ENCODE results near the gene EXTL2.

Gene EXTL2

DNA sequence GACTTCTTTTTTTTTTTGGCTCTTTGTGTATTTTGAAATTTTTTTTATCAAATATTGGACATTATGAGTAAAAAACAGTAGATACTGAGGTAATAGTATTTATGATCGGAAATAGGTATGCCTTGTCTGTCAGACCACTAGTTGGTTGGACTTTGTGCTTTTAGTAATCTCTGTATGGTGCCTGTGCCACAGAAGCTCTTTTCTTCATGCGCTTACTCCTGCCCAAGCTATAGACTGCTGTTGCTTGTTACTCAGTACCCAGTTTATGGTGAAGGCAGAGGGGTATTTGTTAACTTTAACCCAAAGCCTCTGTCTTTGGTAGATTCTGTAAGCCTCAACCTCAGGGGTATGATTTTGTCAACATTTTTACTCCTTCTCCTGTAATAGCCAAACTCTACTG is 9.9 kb upstream of the EXTL2 start:
- H2BK15ac ChIP-seq (ENCODE audit: low read depth, poor library complexity, severe bottlenecking) = no peak overlapping the region
- no peak overlapping the region for H4K8ac ChIP-seq (ENCODE audit: low read length)
- no peak overlapping the region for H3K27ac ChIP-seq (ENCODE audit: low read length, poor library complexity, severe bottlenecking)
- no peak overlapping the region for H3K9ac ChIP-seq (ENCODE audit: low read length)
- DNase-seq = no peak
- H3K9me3 ChIP-seq (ENCODE audit: control insufficient read depth, low read length) = peaks cover 4% of the 10 kb centered on the region
- H3K79me1 ChIP-seq (replicated peaks; ENCODE audit: low read length, poor library complexity, severe bottlenecking) = peaks cover 19% of the 10 kb centered on the region
- no peak overlapping the region for H2AK5ac ChIP-seq (ENCODE audit: low read length, severe bottlenecking)
- 100% methylated on average over 2 of the region's 2 CpGs for WGBS
- H3K4me2 ChIP-seq (ENCODE audit: low read length, poor library complexity, severe bottlenecking) = no peak overlapping the region
- no peak overlapping the region for H2BK5ac ChIP-seq (ENCODE audit: low read depth, low read length, poor library complexity, severe bottlenecking)
- H3K4ac ChIP-seq (ENCODE audit: low read depth in 1 of 2, low read length in 2 of 2) = no peak overlapping the region
- no peak overlapping the region for H2BK120ac ChIP-seq (ENCODE audit: low read depth, low read length)
- no peaks in the 10 kb centered on the region for H3K27me3 ChIP-seq (ENCODE audit: control insufficient read depth in 1 of 2, insufficient read depth in 1 of 2, low read length in 2 of 2)
- no peak overlapping the region for H3K23ac ChIP-seq (ENCODE audit: low read length in 2 of 2)
- no peak overlapping the region for H2AFZ ChIP-seq (ENCODE audit: low read depth, low read length)
- H3K4me1 ChIP-seq (ENCODE audit: control insufficient read depth, insufficient read depth, low read depth, low read length) = no peaks in the 10 kb centered on the region
- no peak overlapping the region for H3K14ac ChIP-seq (ENCODE audit: low read length in 2 of 2)
- no peak overlapping the region for H2BK12ac ChIP-seq (ENCODE audit: low read length in 2 of 2)
- H3K4me3 ChIP-seq (ENCODE audit: insufficient read depth in 1 of 2, low read depth in 1 of 2, low read length in 2 of 2) = no peak overlapping the region
- no peak overlapping the region for H4K91ac ChIP-seq (ENCODE audit: low read length)
- H3K18ac ChIP-seq (ENCODE audit: low read depth in 1 of 2, low read length in 2 of 2) = no peak overlapping the region
- peaks cover 7 to 90% of the 10 kb centered on the region in 2 experiments for H3K36me3 ChIP-seq (ENCODE audit: control insufficient read depth in 1 of 2, insufficient read depth in 2 of 2, low read depth in 1 of 2, low read length in 2 of 2)

DNA sequence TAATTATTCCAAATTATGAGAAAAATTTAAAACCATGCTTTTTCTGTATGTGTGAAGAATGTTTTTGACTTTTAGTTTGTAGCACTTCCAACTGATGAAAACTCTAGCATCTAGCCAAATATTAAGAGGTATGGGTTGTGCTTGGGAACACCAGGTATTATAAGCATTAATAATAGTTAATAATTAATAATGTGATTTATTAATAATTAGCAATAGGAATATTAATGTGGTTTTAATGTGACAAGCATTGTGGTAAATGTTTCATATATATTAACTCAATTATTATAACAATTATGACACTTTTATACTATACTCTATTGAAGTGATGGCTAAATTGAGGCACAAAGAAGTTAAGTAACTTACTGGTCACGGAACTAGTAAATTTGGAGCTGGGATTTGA is 9.1 kb upstream of the EXTL2 start:
- WGBS = 100% methylated on average over 1 of the region's 1 CpG
- Histone ChIP-seq H4K8ac (ENCODE audit: low read length) (no peak overlapping the region), H3K27me3 (ENCODE audit: control insufficient read depth in 1 of 2, insufficient read depth in 1 of 2, low read length in 2 of 2) (no peaks in the 10 kb centered on the region), H3K4me3 (ENCODE audit: insufficient read depth in 1 of 2, low read depth in 1 of 2, low read length in 2 of 2) (no peak overlapping the region), H2AK5ac (ENCODE audit: low read length, severe bottlenecking) (no peak overlapping the region), H2BK15ac (ENCODE audit: low read depth, poor library complexity, severe bottlenecking) (no peak overlapping the region), H3K23ac (ENCODE audit: low read length in 2 of 2) (no peak overlapping the region), H3K36me3 (ENCODE audit: control insufficient read depth in 1 of 2, insufficient read depth in 2 of 2, low read depth in 1 of 2, low read length in 2 of 2) (peaks cover 10 to 90% of the 10 kb centered on the region in 2 experiments), H2AFZ (ENCODE audit: low read depth, low read length) (no peak overlapping the region), H3K4me1 (ENCODE audit: control insufficient read depth, insufficient read depth, low read depth, low read length) (no peaks in the 10 kb centered on the region), H3K14ac (ENCODE audit: low read length in 2 of 2) (no peak overlapping the region), H3K18ac (ENCODE audit: low read depth in 1 of 2, low read length in 2 of 2) (no peak overlapping the region), H3K4me2 (ENCODE audit: low read length, poor library complexity, severe bottlenecking) (no peak overlapping the region), H3K4ac (ENCODE audit: low read depth in 1 of 2, low read length in 2 of 2) (no peak overlapping the region), H2BK120ac (ENCODE audit: low read depth, low read length) (no peak overlapping the region), H3K9me3 (ENCODE audit: control insufficient read depth, low read length) (peaks cover 4% of the 10 kb centered on the region), H3K9ac (ENCODE audit: low read length) (no peak overlapping the region), H4K91ac (ENCODE audit: low read length) (no peak overlapping the region), H3K79me1 (replicated peaks; ENCODE audit: low read length, poor library complexity, severe bottlenecking) (peaks cover 19% of the 10 kb centered on the region), H2BK12ac (ENCODE audit: low read length in 2 of 2) (no peak overlapping the region), H3K27ac (ENCODE audit: low read length, poor library complexity, severe bottlenecking) (no peak overlapping the region), H2BK5ac (ENCODE audit: low read depth, low read length, poor library complexity, severe bottlenecking) (no peak overlapping the region)
- no peak for DNase-seq

DNA sequence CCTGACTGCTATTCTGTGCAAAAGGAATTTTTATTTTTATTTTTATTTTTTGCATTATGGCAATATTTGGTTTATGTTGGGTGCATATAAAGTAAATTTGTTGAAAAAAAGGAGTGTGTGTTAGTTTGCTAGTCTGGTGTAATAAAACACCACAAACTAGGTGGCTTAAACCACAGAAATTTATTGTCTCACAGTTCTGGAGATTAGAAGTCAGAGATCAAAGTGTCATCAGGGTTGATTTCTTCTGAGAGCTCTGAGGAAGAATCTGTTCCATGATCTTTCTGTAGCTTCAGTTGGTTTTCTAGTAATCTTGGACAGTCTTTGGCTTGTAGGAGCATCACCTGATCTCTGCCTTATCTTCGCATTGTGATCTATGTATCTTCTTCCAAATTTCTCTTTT is 7.7 kb upstream of the EXTL2 start:
- no peak overlapping the region for H3K18ac ChIP-seq (ENCODE audit: low read depth in 1 of 2, low read length in 2 of 2)
- H3K4me1 ChIP-seq (ENCODE audit: control insufficient read depth, insufficient read depth, low read depth, low read length) = no peaks in the 10 kb centered on the region
- H3K14ac ChIP-seq (ENCODE audit: low read length in 2 of 2) = no peak overlapping the region
- no peak overlapping the region for H3K4me2 ChIP-seq (ENCODE audit: low read length, poor library complexity, severe bottlenecking)
- no peak for DNase-seq
- H3K4me3 ChIP-seq (ENCODE audit: insufficient read depth in 1 of 2, low read depth in 1 of 2, low read length in 2 of 2) = no peak overlapping the region
- no peak overlapping the region for H3K23ac ChIP-seq (ENCODE audit: low read length in 2 of 2)
- H3K79me1 ChIP-seq (replicated peaks; ENCODE audit: low read length, poor library complexity, severe bottlenecking) = peaks cover 16% of the 10 kb centered on the region
- peaks cover 4% of the 10 kb centered on the region for H3K9me3 ChIP-seq (ENCODE audit: control insufficient read depth, low read length)
- H3K27me3 ChIP-seq (ENCODE audit: control insufficient read depth in 1 of 2, insufficient read depth in 1 of 2, low read length in 2 of 2) = no peaks in the 10 kb centered on the region
- H3K36me3 ChIP-seq (ENCODE audit: control insufficient read depth in 1 of 2, insufficient read depth in 2 of 2, low read depth in 1 of 2, low read length in 2 of 2) = peaks cover 10 to 84% of the 10 kb centered on the region in 2 experiments
- no peak overlapping the region for H2BK15ac ChIP-seq (ENCODE audit: low read depth, poor library complexity, severe bottlenecking)
- no peak overlapping the region for H2BK120ac ChIP-seq (ENCODE audit: low read depth, low read length)
- no peak overlapping the region for H2BK12ac ChIP-seq (ENCODE audit: low read length in 2 of 2)
- no peak overlapping the region for H2BK5ac ChIP-seq (ENCODE audit: low read depth, low read length, poor library complexity, severe bottlenecking)
- no CpG with 5 or more reads among the region's 1 CpG for WGBS
- H4K91ac ChIP-seq (ENCODE audit: low read length) = no peak overlapping the region
- no peak overlapping the region for H3K9ac ChIP-seq (ENCODE audit: low read length)
- H2AFZ ChIP-seq (ENCODE audit: low read depth, low read length) = no peak overlapping the region
- H2AK5ac ChIP-seq (ENCODE audit: low read length, severe bottlenecking) = no peak overlapping the region
- no peak overlapping the region for H3K27ac ChIP-seq (ENCODE audit: low read length, poor library complexity, severe bottlenecking)
- no peak overlapping the region for H4K8ac ChIP-seq (ENCODE audit: low read length)
- H3K4ac ChIP-seq (ENCODE audit: low read depth in 1 of 2, low read length in 2 of 2) = no peak overlapping the region

DNA sequence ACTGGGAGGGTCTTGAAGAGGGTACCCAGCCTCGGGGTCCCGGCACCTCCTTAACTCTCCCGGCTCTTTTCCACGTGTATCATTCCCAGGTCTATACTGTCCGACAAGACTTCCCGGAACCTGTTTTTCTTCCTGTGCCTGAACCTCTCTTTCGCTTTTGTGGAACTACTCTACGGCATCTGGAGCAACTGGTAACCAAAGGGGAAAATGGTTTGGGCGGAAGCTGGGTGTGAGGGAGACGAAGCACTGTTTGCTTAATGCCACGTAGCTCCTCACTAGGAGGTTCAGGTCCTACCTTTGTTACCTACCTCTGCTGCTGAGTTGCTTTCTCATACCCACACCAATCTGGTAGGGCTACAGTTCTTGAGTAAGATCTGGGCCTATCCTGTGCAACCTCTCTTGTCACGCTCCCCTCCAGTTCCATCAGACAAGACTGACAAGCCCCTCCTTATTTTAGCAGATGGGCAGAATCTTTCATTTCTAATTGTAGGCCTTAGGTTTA is 1.9 kb upstream of the EXTL2 start:
- H3K23ac ChIP-seq (ENCODE audit: low read length in 2 of 2) = no peak overlapping the region
- peaks cover 5 to 35% of the 10 kb centered on the region in 2 experiments for H3K36me3 ChIP-seq (ENCODE audit: control insufficient read depth in 1 of 2, insufficient read depth in 2 of 2, low read depth in 1 of 2, low read length in 2 of 2)
- H3K27me3 ChIP-seq (ENCODE audit: control insufficient read depth in 1 of 2, insufficient read depth in 1 of 2, low read length in 2 of 2) = no peaks in the 10 kb centered on the region
- peak overlapping the region; percentile 44 for H3K4me2 ChIP-seq (ENCODE audit: low read length, poor library complexity, severe bottlenecking)
- peak overlapping the region; percentile 69 for H3K27ac ChIP-seq (ENCODE audit: low read length, poor library complexity, severe bottlenecking)
- peak overlapping the region; percentile 99 for H3K9ac ChIP-seq (ENCODE audit: low read length)
- H2BK120ac ChIP-seq (ENCODE audit: low read depth, low read length) = no peak overlapping the region
- under 1% methylated on average over 10 of the region's 12 CpGs for WGBS
- H2BK12ac ChIP-seq (ENCODE audit: low read length in 2 of 2) = no peak overlapping the region
- DNase-seq = peak; percentile 92
- H2AK5ac ChIP-seq (ENCODE audit: low read length, severe bottlenecking) = no peak overlapping the region
- peaks cover 13% of the 10 kb centered on the region for H3K79me1 ChIP-seq (replicated peaks; ENCODE audit: low read length, poor library complexity, severe bottlenecking)
- peak overlapping the region; percentile 15 to 84 for H3K18ac ChIP-seq (ENCODE audit: low read depth in 1 of 2, low read length in 2 of 2)
- peak overlapping the region; percentile 68 to 98 for H3K4me3 ChIP-seq (ENCODE audit: insufficient read depth in 1 of 2, low read depth in 1 of 2, low read length in 2 of 2)
- H2AFZ ChIP-seq (ENCODE audit: low read depth, low read length) = peak overlapping the region; percentile 73
- H3K9me3 ChIP-seq (ENCODE audit: control insufficient read depth, low read length) = no peaks in the 10 kb centered on the region
- peak overlapping the region in 1 of 2 experiments; percentile 8 for H3K4ac ChIP-seq (ENCODE audit: low read depth in 1 of 2, low read length in 2 of 2)
- no peak overlapping the region for H2BK5ac ChIP-seq (ENCODE audit: low read depth, low read length, poor library complexity, severe bottlenecking)
- H3K14ac ChIP-seq (ENCODE audit: low read length in 2 of 2) = no peak overlapping the region
- no peak overlapping the region for H4K91ac ChIP-seq (ENCODE audit: low read length)
- peak overlapping the region; percentile 76 for H4K8ac ChIP-seq (ENCODE audit: low read length)
- no peak overlapping the region for H2BK15ac ChIP-seq (ENCODE audit: low read depth, poor library complexity, severe bottlenecking)
- H3K4me1 ChIP-seq (ENCODE audit: control insufficient read depth, insufficient read depth, low read depth, low read length) = no peaks in the 10 kb centered on the region

All from mesenchymal stem cell (in vitro differentiated cells and primary cell).